Esophagus muscularis mucosa (tissue), 3 donors: ENCODE results near the gene LILRB5.

Experiments
- CTCF ChIP-seq, 3 experiments: fragments of 200-600 bp in 2 of 3; fragments of 450-650 bp in 1 of 3; sonication (generic) in 2 of 3; IDR thresholded peaks; one replicate each; pipeline ENCODE4 v1.5.1; 2017 to 2019; ENCODE audit warnings: antibody characterized with exemption in 3 of 3, mild to moderate bottlenecking in 2 of 3, moderate library complexity in 1 of 3
- POLR2A ChIP-seq: fragments of 450-650 bp; IDR thresholded peaks from one replicate; pipeline ENCODE4 v1.6.1; 2017; ENCODE audit warnings: antibody characterized with exemption, moderate library complexity, mild to moderate bottlenecking, low read depth
- POLR2AphosphoS5 ChIP-seq, 2 donors: sonication (generic); formaldehyde crosslinking; IDR thresholded peaks; one replicate each; pipeline ENCODE4 v1.6.1; 2017; ENCODE audit warnings: antibody characterized with exemption in 2 of 2

GRCh38 chr19:54206030-54206830 is 50.8 kb downstream of the LILRB5 start:
- TF ChIP-seq POLR2AphosphoS5 (IDR thresholded peaks at IDR 0.05) (no peak), POLR2A (no peak), CTCF (IDR thresholded peaks at IDR 0.05) (no peak)
